GM23338 (cell line): Measurements from ENCODE around the gene SFRP2. TPM values are rescaled to one million over a fixed set of nuclear protein-coding genes. Genes with fewer than 3 reads are reported as not detected.

Experiments
- ATAC-seq: fragments of 200-7000 bp; cut with Tn5 transposase; 3 replicates; pipeline ENCODE4 v1.9.1; 2020
- DNase-seq: peaks from one replicate; pipeline ENCODE4 v3.0.0-alpha.2; 2015; ENCODE audit warnings: low spot score
- H2AFZ ChIP-seq: fragments of 200-600 bp; sonication (generic); 2 replicates; pipeline ENCODE4 v1.8.0; 2016; ENCODE audit warnings: antibody characterized with exemption, mild to moderate bottlenecking, moderate library complexity
- H3F3A ChIP-seq: fragments of 200-600 bp; sonication (generic); replicated peaks from 2 replicates; pipeline ENCODE4 v1.8.0; 2017; ENCODE audit warnings: antibody characterized with exemption, mixed run types, low read depth
- H3K27ac ChIP-seq: fragments of 200-600 bp; sonication (generic); 2 replicates; pipeline ENCODE4 v1.6.1; 2016; ENCODE audit warnings: low read depth
- H3K27me3 ChIP-seq: fragments of 200-600 bp; sonication (generic); 2 replicates; pipeline ENCODE4 v1.8.0; 2016; ENCODE audit warnings: mild to moderate bottlenecking, mixed run types, moderate library complexity; ENCODE audit not compliant: insufficient read depth
- H3K36me3 ChIP-seq: fragments of 200-600 bp; sonication (generic); 2 replicates; pipeline ENCODE4 v1.8.0; 2016; ENCODE audit warnings: mild to moderate bottlenecking; ENCODE audit not compliant: insufficient read depth
- H3K4me1 ChIP-seq: fragments of 200-600 bp; sonication (generic); 2 replicates; pipeline ENCODE4 v1.8.0; 2016; ENCODE audit warnings: mild to moderate bottlenecking, moderate library complexity; ENCODE audit not compliant: insufficient read depth
- H3K4me2 ChIP-seq: fragments of 200-600 bp; sonication (generic); 2 replicates; pipeline ENCODE4 v1.7.1; 2017; ENCODE audit warnings: mixed run types
- H3K4me3 ChIP-seq: fragments of 200-600 bp; sonication (generic); 2 replicates; pipeline ENCODE4 v1.6.1; 2016; ENCODE audit warnings: mixed run types
- H3K79me2 ChIP-seq: fragments of 200-600 bp; sonication (generic); replicated peaks from 2 replicates; pipeline ENCODE4 v1.8.0; 2017; ENCODE audit warnings: mild to moderate bottlenecking; ENCODE audit not compliant: insufficient read depth
- H3K9me2 ChIP-seq: fragments of 200-600 bp; sonication (generic); 2 replicates; pipeline ENCODE4 v1.8.0; 2017; ENCODE audit not compliant: insufficient read depth
- H4K20me1 ChIP-seq: fragments of 200-600 bp; sonication (generic); replicated peaks from 2 replicates; pipeline ENCODE4 v1.8.0; 2017; ENCODE audit warnings: mild to moderate bottlenecking; ENCODE audit not compliant: insufficient read depth
- H3K27ac Mint-ChIP-seq: 2 replicates; pipeline ENCODE4 v1.8.0; 2020; ENCODE audit warnings: inconsistent platforms, mild to moderate bottlenecking, moderate library complexity, mixed read lengths
- H3K27me3 Mint-ChIP-seq: 3 replicates; pipeline ENCODE4 v1.8.0; 2022; ENCODE audit warnings: low read depth, mild to moderate bottlenecking, moderate library complexity, mixed read lengths, inconsistent platforms; ENCODE audit not compliant: insufficient read depth, poor library complexity
- H3K36me3 Mint-ChIP-seq: 3 replicates; pipeline ENCODE4 v1.8.0; 2021; ENCODE audit warnings: low read depth, mild to moderate bottlenecking, inconsistent platforms, moderate library complexity, mixed read lengths
- H3K4me1 Mint-ChIP-seq: 3 replicates; pipeline ENCODE4 v1.8.0; 2020; ENCODE audit warnings: mild to moderate bottlenecking, inconsistent platforms, mixed read lengths
- H3K4me3 Mint-ChIP-seq: 3 replicates; pipeline ENCODE4 v1.8.0; 2021; ENCODE audit warnings: moderate library complexity, mild to moderate bottlenecking, inconsistent platforms, mixed read lengths
- H3K9me3 Mint-ChIP-seq: 3 replicates; pipeline ENCODE4 v1.8.0; 2020; ENCODE audit warnings: moderate library complexity, mild to moderate bottlenecking, inconsistent platforms, mixed read lengths
- CREB1 ChIP-seq: fragments of 250-450 bp; sonication (Bioruptor Pico); IDR thresholded peaks from 2 replicates; pipeline ENCODE4 v1.5.0; 2020; ENCODE audit warnings: low read depth, mild to moderate bottlenecking, moderate library complexity
- CTCF ChIP-seq, 2 experiments: fragments of 200-600 bp in 1 of 2; sonication (generic) in 1 of 2; conservative IDR thresholded peaks; 2 replicates each; pipeline versions ENCODE4 v1.5.1 to v1.6.1; 2016 to 2017; ENCODE audit warnings: antibody characterized with exemption in 2 of 2, low read depth in 2 of 2, mild to moderate bottlenecking in 2 of 2, moderate library complexity in 1 of 2
- ETS1 ChIP-seq: IDR thresholded peaks from 2 replicates; pipeline ENCODE4 v1.6.1; 2016; ENCODE audit warnings: antibody characterized with exemption
- EZH2 ChIP-seq: fragments of 200-600 bp; sonication (generic); IDR thresholded peaks from one replicate; pipeline ENCODE4 v1.8.0; 2017; ENCODE audit warnings: antibody characterized with exemption, mild to moderate bottlenecking, low read depth; ENCODE audit not compliant: unreplicated experiment
- EZH2phosphoT487 ChIP-seq: fragments of 200-600 bp; sonication (generic); IDR thresholded peaks from one replicate; pipeline ENCODE4 v1.8.1; 2018; ENCODE audit warnings: antibody characterized with exemption; ENCODE audit not compliant: unreplicated experiment
- JUNB ChIP-seq: IDR thresholded peaks from one replicate; pipeline ENCODE4 v1.6.1; 2016; ENCODE audit warnings: antibody characterized with exemption; ENCODE audit not compliant: unreplicated experiment
- NANOG ChIP-seq: IDR thresholded peaks from 2 replicates; pipeline ENCODE4 v1.6.1; 2016; ENCODE audit warnings: antibody characterized with exemption, borderline replicate concordance
- POLR2AphosphoS5 ChIP-seq: IDR thresholded peaks from 2 replicates; pipeline ENCODE4 v1.6.1; 2016; ENCODE audit warnings: antibody characterized with exemption, low read depth
- REST ChIP-seq: IDR thresholded peaks from one replicate; pipeline ENCODE4 v1.6.1; 2018; ENCODE audit warnings: antibody characterized with exemption; ENCODE audit not compliant: unreplicated experiment
- STAT1 ChIP-seq: IDR thresholded peaks from one replicate; pipeline ENCODE4 v1.6.1; 2016; ENCODE audit warnings: antibody characterized with exemption; ENCODE audit not compliant: unreplicated experiment
- ZNF114 ChIP-seq: fragments of 250-450 bp; sonication (Bioruptor Pico); IDR thresholded peaks from 2 replicates; pipeline ENCODE4 v1.5.0; 2020; ENCODE audit warnings: mild to moderate bottlenecking, moderate library complexity
- ZNF331 ChIP-seq: fragments of 250-450 bp; sonication (Bioruptor Pico); IDR thresholded peaks from 2 replicates; pipeline ENCODE4 v1.5.0; 2020; ENCODE audit warnings: low read depth, mild to moderate bottlenecking, moderate library complexity
- polyA plus RNA-seq: library from polyadenylated mRNA; unstranded; fragments of >200 nt; fragmentation: Nextera tagmentation; extraction: Ambion mirVana; gene quantifications from 2 replicates; pipeline ENCODE4 v1.2.1, GENCODE V29; 2016
- total RNA-seq: library from RNA; depleted of rRNA; stranded (reverse); fragments of >200 nt; shearing (Covaris generic); gene quantifications from 2 replicates; pipeline ENCODE4 v1.2.3, GENCODE V29; 2014
- TF ChIP-seq, protein P1 (sequence below): fragments of 250-450 bp; sonication (Bioruptor Pico); IDR thresholded peaks from 2 replicates; pipeline ENCODE4 v1.5.0; 2020; ENCODE audit warnings: mild to moderate bottlenecking, moderate library complexity

SFRP2 gene
- total and polyA plus RNA-seq, 2 experiments from 2014 or later = 219 to 286 TPM

DNA sequence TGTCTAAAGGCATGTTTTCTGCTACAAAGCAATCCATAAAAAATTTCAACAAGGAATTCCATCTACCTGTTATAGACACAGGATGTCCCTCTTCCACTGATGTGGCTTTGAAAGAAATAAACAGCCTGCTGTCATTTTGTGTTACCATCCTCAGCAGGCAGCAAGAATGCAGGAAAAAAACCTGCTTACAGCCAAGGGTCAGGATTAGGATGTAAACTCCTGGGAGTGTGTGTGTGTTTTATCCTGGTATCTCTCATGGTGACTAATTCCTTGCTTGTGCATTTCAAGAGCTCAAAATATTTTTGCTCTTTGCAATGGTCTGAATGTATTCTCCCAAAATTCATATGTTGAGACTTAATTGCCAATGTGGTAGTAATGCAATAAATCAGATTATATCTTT is 28.6 kb upstream of the SFRP2 start:
- DNase-seq (no peak), ATAC-seq (no peak)
- Histone ChIP-seq H2AFZ (no peak overlapping the region), H3K4me3 (no peak overlapping the region), H3K27me3 (no peaks in the 10 kb centered on the region), H3K4me1 (peaks cover 11% of the 10 kb centered on the region), H3F3A (no peaks in the 10 kb centered on the region), H3K79me2 (no peaks in the 10 kb centered on the region), H4K20me1 (no peaks in the 10 kb centered on the region), H3K27ac (no peak overlapping the region), H3K36me3 (no peaks in the 10 kb centered on the region), H3K9me2 (0 out of 2 replicates have a peak, but pooled peaks cover 3% of the 10 kb centered on the region), H3K4me2 (no peak overlapping the region)
- H3K4me1 Mint-ChIP-seq = peaks cover 16% of the 10 kb centered on the region; the same call in 2 of the 3 replicates
- TF ChIP-seq, protein P1, sequence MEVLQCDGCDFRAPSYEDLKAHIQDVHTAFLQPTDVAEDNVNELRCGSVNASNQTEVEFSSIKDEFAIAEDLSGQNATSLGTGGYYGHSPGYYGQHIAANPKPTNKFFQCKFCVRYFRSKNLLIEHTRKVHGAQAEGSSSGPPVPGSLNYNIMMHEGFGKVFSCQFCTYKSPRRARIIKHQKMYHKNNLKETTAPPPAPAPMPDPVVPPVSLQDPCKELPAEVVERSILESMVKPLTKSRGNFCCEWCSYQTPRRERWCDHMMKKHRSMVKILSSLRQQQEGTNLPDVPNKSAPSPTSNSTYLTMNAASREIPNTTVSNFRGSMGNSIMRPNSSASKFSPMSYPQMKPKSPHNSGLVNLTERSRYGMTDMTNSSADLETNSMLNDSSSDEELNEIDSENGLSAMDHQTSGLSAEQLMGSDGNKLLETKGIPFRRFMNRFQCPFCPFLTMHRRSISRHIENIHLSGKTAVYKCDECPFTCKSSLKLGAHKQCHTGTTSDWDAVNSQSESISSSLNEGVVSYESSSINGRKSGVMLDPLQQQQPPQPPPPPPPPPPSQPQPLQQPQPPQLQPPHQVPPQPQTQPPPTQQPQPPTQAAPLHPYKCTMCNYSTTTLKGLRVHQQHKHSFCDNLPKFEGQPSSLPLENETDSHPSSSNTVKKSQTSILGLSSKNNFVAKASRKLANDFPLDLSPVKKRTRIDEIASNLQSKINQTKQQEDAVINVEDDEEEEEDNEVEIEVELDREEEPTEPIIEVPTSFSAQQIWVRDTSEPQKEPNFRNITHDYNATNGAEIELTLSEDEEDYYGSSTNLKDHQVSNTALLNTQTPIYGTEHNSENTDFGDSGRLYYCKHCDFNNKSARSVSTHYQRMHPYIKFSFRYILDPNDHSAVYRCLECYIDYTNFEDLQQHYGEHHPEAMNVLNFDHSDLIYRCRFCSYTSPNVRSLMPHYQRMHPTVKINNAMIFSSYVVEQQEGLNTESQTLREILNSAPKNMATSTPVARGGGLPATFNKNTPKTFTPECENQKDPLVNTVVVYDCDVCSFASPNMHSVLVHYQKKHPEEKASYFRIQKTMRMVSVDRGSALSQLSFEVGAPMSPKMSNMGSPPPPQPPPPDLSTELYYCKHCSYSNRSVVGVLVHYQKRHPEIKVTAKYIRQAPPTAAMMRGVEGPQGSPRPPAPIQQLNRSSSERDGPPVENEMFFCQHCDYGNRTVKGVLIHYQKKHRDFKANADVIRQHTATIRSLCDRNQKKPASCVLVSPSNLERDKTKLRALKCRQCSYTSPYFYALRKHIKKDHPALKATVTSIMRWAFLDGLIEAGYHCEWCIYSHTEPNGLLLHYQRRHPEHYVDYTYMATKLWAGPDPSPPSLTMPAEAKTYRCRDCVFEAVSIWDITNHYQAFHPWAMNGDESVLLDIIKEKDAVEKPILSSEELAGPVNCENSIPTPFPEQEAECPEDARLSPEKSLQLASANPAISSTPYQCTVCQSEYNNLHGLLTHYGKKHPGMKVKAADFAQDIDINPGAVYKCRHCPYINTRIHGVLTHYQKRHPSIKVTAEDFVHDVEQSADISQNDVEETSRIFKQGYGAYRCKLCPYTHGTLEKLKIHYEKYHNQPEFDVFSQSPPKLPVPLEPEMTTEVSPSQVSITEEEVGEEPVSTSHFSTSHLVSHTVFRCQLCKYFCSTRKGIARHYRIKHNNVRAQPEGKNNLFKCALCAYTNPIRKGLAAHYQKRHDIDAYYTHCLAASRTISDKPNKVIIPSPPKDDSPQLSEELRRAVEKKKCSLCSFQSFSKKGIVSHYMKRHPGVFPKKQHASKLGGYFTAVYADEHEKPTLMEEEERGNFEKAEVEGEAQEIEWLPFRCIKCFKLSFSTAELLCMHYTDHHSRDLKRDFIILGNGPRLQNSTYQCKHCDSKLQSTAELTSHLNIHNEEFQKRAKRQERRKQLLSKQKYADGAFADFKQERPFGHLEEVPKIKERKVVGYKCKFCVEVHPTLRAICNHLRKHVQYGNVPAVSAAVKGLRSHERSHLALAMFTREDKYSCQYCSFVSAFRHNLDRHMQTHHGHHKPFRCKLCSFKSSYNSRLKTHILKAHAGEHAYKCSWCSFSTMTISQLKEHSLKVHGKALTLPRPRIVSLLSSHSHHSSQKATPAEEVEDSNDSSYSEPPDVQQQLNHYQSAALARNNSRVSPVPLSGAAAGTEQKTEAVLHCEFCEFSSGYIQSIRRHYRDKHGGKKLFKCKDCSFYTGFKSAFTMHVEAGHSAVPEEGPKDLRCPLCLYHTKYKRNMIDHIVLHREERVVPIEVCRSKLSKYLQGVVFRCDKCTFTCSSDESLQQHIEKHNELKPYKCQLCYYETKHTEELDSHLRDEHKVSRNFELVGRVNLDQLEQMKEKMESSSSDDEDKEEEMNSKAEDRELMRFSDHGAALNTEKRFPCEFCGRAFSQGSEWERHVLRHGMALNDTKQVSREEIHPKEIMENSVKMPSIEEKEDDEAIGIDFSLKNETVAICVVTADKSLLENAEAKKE = no peak
- no peak for TF ChIP-seq ETS1
- TF ChIP-seq EZH2 = no peak
- no peak for TF ChIP-seq NANOG
- TF ChIP-seq CREB1 (CRISPR knock-in tag) = no peak
- no peak for TF ChIP-seq POLR2AphosphoS5
- TF ChIP-seq JUNB = no peak
- no peak for TF ChIP-seq REST
- TF ChIP-seq ZNF114 (CRISPR knock-in tag) = no peak
- no peak for TF ChIP-seq EZH2phosphoT487
- no peak for TF ChIP-seq STAT1
- TF ChIP-seq ZNF331 = no peak
- no peak for TF ChIP-seq CTCF (conservative IDR thresholded peaks at IDR 0.05; ENCODE audit: low read depth in 2 of 2)
- H3K36me3 Mint-ChIP-seq = peaks cover 26% of the 10 kb centered on the region
- no peak overlapping the region for H3K27ac Mint-ChIP-seq
- H3K9me3 Mint-ChIP-seq = peaks cover 17% of the 10 kb centered on the region
- no peak overlapping the region for H3K4me3 Mint-ChIP-seq
- H3K27me3 Mint-ChIP-seq = no peaks in the 10 kb centered on the region
